Lung (tissue), 12 donors: Measurements from ENCODE around the gene TFCP2L1. TPM values are rescaled to one million over a fixed set of nuclear protein-coding genes. Genes with fewer than 3 reads are reported as not detected.
A peak's percentile ranks its signal among the peaks of the same experiment; 100 is the strongest.

Source experiments
- ATAC-seq: fragments of 200-7000 bp; cut with Tn5 transposase; one replicate; pipeline ENCODE4 v1.9.1; 2020; ENCODE audit warnings: moderate number of reproducible peaks; ENCODE audit not compliant: insufficient read depth, low FRiP score
- DNase-seq, 3 donors: peaks; one replicate each; pipeline ENCODE4 v3.0.0-alpha.2; 2013 to 2017
- H3K27ac ChIP-seq, 2 donors: one replicate each; pipeline ENCODE4 v1.5.1; 2013; ENCODE audit warnings: mild to moderate bottlenecking in 2 of 2, moderate library complexity in 2 of 2, control low read depth in 1 of 2, inconsistent platforms in 1 of 2, low read depth in 1 of 2, low read length in 1 of 2
- H3K27me3 ChIP-seq, 3 donors: one replicate each; pipeline ENCODE4 v1.5.1; 2013; ENCODE audit warnings: low read length in 2 of 3; ENCODE audit not compliant: control insufficient read depth in 3 of 3, insufficient read depth in 3 of 3
- H3K36me3 ChIP-seq, 4 donors: one replicate each; pipeline ENCODE4 v1.5.1; 2013; ENCODE audit warnings: low read length in 4 of 4, mild to moderate bottlenecking in 1 of 4, moderate library complexity in 1 of 4; ENCODE audit not compliant: control insufficient read depth in 4 of 4, insufficient read depth in 4 of 4
- H3K4me1 ChIP-seq, 5 donors: one replicate each; pipeline ENCODE4 v1.5.1; 2013; ENCODE audit warnings: low read length in 5 of 5, mild to moderate bottlenecking in 2 of 5, moderate library complexity in 1 of 5; ENCODE audit not compliant: control insufficient read depth in 5 of 5, insufficient read depth in 5 of 5
- H3K4me3 ChIP-seq: one replicate; pipeline ENCODE4 v1.5.1; 2013; ENCODE audit warnings: mild to moderate bottlenecking, control low read depth, moderate library complexity
- H3K9ac ChIP-seq, 2 donors: one replicate each; pipeline ENCODE4 v1.5.1; 2013; ENCODE audit warnings: low read length in 2 of 2, control low read depth in 1 of 2; ENCODE audit not compliant: insufficient read depth in 1 of 2
- H3K9me3 ChIP-seq, 4 donors: one replicate each; pipeline ENCODE4 v1.5.1; 2013; ENCODE audit warnings: low read length in 3 of 4, mild to moderate bottlenecking in 1 of 4, moderate library complexity in 1 of 4; ENCODE audit not compliant: control insufficient read depth in 4 of 4, insufficient read depth in 3 of 4
- WGBS, 2 donors: extraction: QIAGEN DNeasy Blood & Tissue Kit; methylation state at CpG; one replicate each; pipeline ENCODE4 v1.1.7; 2013; 5-methylcytosine and 5-hydroxymethylcytosine counted together
- polyA plus RNA-seq, 2 donors: library from polyadenylated mRNA; stranded (reverse); fragments of 200-250 nt; gene quantifications; one replicate each; pipeline ENCODE4 v1.2.1, GENCODE V29; 2013
- total RNA-seq, 2 donors: library from RNA; depleted of rRNA in 1 of 2; stranded (reverse); fragments of >200 nt in 1 of 2; gene quantifications; one replicate each; pipeline ENCODE4 v1.2.1, GENCODE V29; 2014 to 2021
- TF ChIP-seq, protein P1 (sequence below): IDR thresholded peaks from 2 replicates; pipeline ENCODE4 v1.5.1; 2012; ENCODE audit warnings: mild to moderate bottlenecking; ENCODE audit errors: control extremely low read depth, extremely low read depth
- donor health status: control.
- donor health status: control.
- donor health status: Bipolar disorder and iron deficiency.
- donor health status: healthy.
- donor health status: DM: yes; HTN: yes; CAD: no.

The TFCP2L1 gene
- total and polyA plus RNA-seq, 4 donors, result 2.8 to 36.1 (median 6.7) TPM

DNA sequence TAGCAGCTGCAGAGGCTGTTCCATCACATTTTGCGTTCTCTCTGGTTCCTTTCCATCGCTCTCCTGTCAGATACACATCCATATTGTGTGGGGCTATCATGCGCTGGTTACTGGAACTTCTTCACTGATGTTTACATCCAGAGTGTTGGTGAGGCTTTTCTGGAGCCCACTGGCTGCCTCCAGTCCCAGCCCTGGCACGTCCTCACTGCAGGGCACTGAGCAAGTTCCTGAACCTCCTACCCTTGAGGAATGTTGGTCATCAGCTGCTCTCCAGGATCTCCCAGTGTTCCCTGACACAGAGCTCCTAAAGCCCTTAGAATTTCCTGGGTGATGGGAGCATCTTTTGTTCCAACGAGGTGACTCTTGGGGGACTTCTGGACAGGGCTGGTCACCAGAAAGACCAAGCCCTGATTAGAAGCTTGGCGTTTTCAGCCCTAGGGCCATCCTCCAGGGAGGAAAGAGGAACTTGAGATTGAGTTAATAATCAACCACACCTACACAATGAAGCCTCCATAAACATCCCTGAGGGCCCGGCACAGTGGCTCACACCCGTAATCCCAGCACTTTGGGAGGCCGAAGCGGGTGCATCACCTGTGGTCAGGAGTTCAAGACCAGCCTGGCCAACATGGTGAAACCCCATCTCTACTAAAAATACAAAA, 81.3 kb downstream of the TFCP2L1 start:
- 72 to 90% methylated on average over 10 of the region's 10 CpGs for WGBS, 2 donors
- Histone ChIP-seq H3K36me3 (no peaks in the 10 kb centered on the region), H3K4me3 (no peak overlapping the region), H3K27me3 (no peaks in the 10 kb centered on the region), H3K9me3 (peaks cover 0 to 2% (median 0%) of the 10 kb centered on the region in 4 donors), H3K27ac (no peak overlapping the region), H3K4me1 (peaks cover 0 to 3% (median 0%) of the 10 kb centered on the region in 5 donors), H3K9ac (no peak overlapping the region)
- DNase-seq (peak in 1 of 3 donors; percentile 10), ATAC-seq (no peak)
- TF ChIP-seq, protein P1, sequence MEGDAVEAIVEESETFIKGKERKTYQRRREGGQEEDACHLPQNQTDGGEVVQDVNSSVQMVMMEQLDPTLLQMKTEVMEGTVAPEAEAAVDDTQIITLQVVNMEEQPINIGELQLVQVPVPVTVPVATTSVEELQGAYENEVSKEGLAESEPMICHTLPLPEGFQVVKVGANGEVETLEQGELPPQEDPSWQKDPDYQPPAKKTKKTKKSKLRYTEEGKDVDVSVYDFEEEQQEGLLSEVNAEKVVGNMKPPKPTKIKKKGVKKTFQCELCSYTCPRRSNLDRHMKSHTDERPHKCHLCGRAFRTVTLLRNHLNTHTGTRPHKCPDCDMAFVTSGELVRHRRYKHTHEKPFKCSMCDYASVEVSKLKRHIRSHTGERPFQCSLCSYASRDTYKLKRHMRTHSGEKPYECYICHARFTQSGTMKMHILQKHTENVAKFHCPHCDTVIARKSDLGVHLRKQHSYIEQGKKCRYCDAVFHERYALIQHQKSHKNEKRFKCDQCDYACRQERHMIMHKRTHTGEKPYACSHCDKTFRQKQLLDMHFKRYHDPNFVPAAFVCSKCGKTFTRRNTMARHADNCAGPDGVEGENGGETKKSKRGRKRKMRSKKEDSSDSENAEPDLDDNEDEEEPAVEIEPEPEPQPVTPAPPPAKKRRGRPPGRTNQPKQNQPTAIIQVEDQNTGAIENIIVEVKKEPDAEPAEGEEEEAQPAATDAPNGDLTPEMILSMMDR, result no peak

DNA sequence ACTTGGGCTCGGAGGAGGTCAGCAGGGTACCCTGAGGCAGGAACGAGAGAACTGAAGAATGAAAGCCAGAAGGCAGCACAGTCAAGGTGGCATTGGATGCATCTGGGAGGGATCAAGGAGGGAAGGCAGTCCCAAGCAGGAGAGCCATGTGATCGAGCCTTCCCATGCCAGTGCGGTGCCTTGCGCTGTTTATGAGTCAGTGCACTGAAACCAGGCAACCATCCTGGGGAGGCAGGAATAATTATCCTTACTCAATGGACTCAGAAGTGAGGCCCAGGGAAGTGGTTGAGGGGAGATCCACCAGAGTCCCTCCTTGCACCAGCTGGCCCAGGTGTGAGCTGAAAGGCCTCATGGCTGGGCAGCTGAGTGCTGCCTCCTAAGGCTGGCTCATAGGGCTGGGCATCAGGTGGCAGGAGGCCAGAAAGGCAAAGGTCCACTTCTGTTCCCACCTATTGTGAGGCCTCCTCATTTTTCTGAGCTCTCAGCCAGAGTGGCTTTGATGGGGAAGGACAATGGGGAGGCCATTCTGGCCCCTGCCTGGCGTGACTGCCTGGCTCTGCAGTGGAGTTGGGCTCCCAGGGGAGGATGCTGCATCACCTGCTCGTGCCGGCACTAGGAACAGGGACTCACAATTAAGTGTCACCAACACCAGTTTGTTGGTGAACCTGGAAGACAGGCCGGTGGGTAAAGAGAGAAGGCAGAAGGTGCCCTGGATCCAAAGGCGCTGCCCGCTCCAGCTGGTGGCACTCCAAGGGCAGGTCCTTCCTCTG, 82.3 kb downstream of the TFCP2L1 start:
- no peak overlapping the region for H3K27ac ChIP-seq
- no peak for ATAC-seq

DNA sequence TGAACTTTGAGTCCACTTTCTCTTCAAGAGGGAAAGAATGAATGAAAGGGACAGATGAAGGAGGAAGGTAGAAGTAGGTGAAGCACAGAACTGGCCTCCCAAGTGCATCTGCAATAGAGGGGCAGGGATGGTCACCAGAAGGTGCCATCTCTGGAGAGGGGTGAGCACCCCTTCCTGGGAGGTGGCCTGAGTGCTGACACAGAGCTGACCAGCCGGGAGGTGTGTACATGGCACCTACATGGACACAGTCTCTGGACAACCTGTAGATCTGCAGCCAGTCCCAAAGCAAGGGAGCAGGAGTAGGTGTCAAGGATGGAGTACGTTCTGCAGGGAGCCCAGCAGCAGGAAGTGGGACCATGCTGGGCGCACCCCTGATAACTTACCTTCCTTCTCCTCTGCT, 83.2 kb downstream of the TFCP2L1 start:
- H3K9ac ChIP-seq, result no peak overlapping the region
- 82 to 84% methylated on average over 3 of the region's 3 CpGs for WGBS, 2 donors
- no peaks in the 10 kb centered on the region for H3K27me3 ChIP-seq
- no peaks in the 10 kb centered on the region for H3K36me3 ChIP-seq
- TF ChIP-seq, protein P1, result no peak
- peaks cover 0 to 2% (median 0%) of the 10 kb centered on the region in 4 donors for H3K9me3 ChIP-seq
- H3K4me3 ChIP-seq, result no peak overlapping the region
- peaks cover 0 to 4% (median 0%) of the 10 kb centered on the region in 5 donors for H3K4me1 ChIP-seq
- peak in 1 of 3 donors; percentile 2 for DNase-seq
- ATAC-seq, result no peak
- no peak overlapping the region for H3K27ac ChIP-seq

More for the DNA sequence above, 82.3 kb downstream of the TFCP2L1 start:
- no peak overlapping the region for H3K9ac ChIP-seq
- WGBS, 2 donors, result 92 to 95% methylated on average over 11 of the region's 11 CpGs
- no peak overlapping the region for H3K4me3 ChIP-seq
- H3K27me3 ChIP-seq, result no peaks in the 10 kb centered on the region
- peak in 1 of 3 donors; percentile 11 for DNase-seq
- no peaks in the 10 kb centered on the region for H3K36me3 ChIP-seq
- TF ChIP-seq, protein P1, result no peak
- H3K4me1 ChIP-seq, result peaks cover 0 to 4% (median 0%) of the 10 kb centered on the region in 5 donors
- H3K9me3 ChIP-seq, result peaks cover 0 to 2% (median 0%) of the 10 kb centered on the region in 4 donors
